ENCODE data around the gene MAPKAP1. TPM values are rescaled to one million over a fixed set of nuclear protein-coding genes. Genes with fewer than 3 reads are reported as not detected.
A peak's percentile ranks its signal among the peaks of the same experiment; 100 is the strongest.

The MAPKAP1 gene
- total and polyA plus RNA-seq, 2 of the 13 experiments (the other 11 are each of a cell fraction or from before 2014, with no cell fraction given), result 45.0 to 64.3 TPM

GRCh38 chr9:125407974-125408900 lies 298.8 kb downstream of the MAPKAP1 start (continued):
- TF ChIP-seq MED8 (CRISPR knock-in tag; IDR thresholded peaks at IDR 0.05; ENCODE audit: insufficient replicate concordance), result no peak
- TF ChIP-seq SUZ12 (IDR thresholded peaks at IDR 0.05; ENCODE audit: low read depth, low read length), result no peak
- no peak for TF ChIP-seq STAT6 (CRISPR knock-in tag; IDR thresholded peaks at IDR 0.05; ENCODE audit: borderline replicate concordance)
- no peak for TF ChIP-seq AFF4 (CRISPR knock-in tag; IDR thresholded peaks at IDR 0.05)
- no peak for TF ChIP-seq TCF7 (IDR thresholded peaks at IDR 0.05; ENCODE audit: low read depth)
- TF ChIP-seq JDP2 (CRISPR knock-in tag; IDR thresholded peaks at IDR 0.05; ENCODE audit: borderline replicate concordance), result no peak
- TF ChIP-seq RFX1 (IDR thresholded peaks at IDR 0.05), result no peak
- no peak for TF ChIP-seq NRL (CRISPR knock-in tag; IDR thresholded peaks at IDR 0.05; ENCODE audit: borderline replicate concordance)
- TF ChIP-seq NR2F1 (CRISPR knock-in tag; IDR thresholded peaks at IDR 0.05), result no peak
- peak; percentile 48; the same call in 1 of the 2 replicates for TF ChIP-seq ZNF414 (CRISPR knock-in tag; IDR thresholded peaks at IDR 0.05)
- TF ChIP-seq NCOA2 (CRISPR knock-in tag; IDR thresholded peaks at IDR 0.05), result no peak
- no peak for TF ChIP-seq ZNF572 (CRISPR knock-in tag; IDR thresholded peaks at IDR 0.05)
- no peak for TF ChIP-seq ZSCAN12 (CRISPR knock-in tag; IDR thresholded peaks at IDR 0.05)
- TF ChIP-seq SYNCRIP (IDR thresholded peaks at IDR 0.05; ENCODE audit: insufficient read depth, low read depth, low read length), result no peak
- no peak for TF ChIP-seq MLLT10 (CRISPR knock-in tag; IDR thresholded peaks at IDR 0.05)
- TF ChIP-seq ATF2 (CRISPR knock-in tag; IDR thresholded peaks at IDR 0.05), result peak; percentile 14; the same call in 1 of the 2 replicates
- peak; percentile 72; the same call in 1 of the 2 replicates for TF ChIP-seq ZFP91 (CRISPR knock-in tag; IDR thresholded peaks at IDR 0.05; ENCODE audit: borderline replicate concordance)

Measured in HepG2 (cell line).